Measurements from ENCODE around the gene BTG4. TPM values are rescaled to one million over a fixed set of nuclear protein-coding genes. Genes with fewer than 3 reads are reported as not detected.

The BTG4 gene
- total RNA-seq, 1 donor from 2014 or later = not detected

DNA sequence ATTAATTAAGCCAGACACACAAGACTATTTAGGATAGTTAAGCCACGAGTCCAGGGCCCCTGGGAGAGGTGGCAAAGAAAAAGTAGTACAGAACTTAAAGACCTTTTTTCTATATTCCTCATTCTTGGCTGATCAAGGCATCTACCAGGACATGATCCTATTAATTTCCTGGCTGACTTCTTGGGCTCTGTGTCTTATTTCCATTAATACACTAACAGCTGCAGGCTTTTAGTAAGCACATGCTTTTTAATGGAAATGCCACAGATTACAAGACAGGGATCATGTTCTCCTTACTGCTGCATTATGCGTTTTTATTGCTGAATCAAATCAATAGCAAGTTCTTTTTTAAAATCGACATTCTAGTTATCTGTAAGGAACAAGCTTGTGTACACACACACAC is 35.2 kb downstream of the BTG4 start:
- peaks cover 5% of the 10 kb centered on the region for H3K9me3 Mint-ChIP-seq
- H3K27ac Mint-ChIP-seq (ENCODE audit: unreplicated experiment) = no peak overlapping the region
- TF ChIP-seq, protein P1, sequence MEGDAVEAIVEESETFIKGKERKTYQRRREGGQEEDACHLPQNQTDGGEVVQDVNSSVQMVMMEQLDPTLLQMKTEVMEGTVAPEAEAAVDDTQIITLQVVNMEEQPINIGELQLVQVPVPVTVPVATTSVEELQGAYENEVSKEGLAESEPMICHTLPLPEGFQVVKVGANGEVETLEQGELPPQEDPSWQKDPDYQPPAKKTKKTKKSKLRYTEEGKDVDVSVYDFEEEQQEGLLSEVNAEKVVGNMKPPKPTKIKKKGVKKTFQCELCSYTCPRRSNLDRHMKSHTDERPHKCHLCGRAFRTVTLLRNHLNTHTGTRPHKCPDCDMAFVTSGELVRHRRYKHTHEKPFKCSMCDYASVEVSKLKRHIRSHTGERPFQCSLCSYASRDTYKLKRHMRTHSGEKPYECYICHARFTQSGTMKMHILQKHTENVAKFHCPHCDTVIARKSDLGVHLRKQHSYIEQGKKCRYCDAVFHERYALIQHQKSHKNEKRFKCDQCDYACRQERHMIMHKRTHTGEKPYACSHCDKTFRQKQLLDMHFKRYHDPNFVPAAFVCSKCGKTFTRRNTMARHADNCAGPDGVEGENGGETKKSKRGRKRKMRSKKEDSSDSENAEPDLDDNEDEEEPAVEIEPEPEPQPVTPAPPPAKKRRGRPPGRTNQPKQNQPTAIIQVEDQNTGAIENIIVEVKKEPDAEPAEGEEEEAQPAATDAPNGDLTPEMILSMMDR (conservative IDR thresholded peaks at IDR 0.05) = no peak
- peaks cover 2% of the 10 kb centered on the region for H3K36me3 Mint-ChIP-seq (ENCODE audit: low read depth)
- DNase-seq (ENCODE audit: low read depth, low spot score) = no peak
- no peak overlapping the region for H3K4me3 Mint-ChIP-seq
- no peaks in the 10 kb centered on the region for H3K4me1 Mint-ChIP-seq
- no peaks in the 10 kb centered on the region for H3K27me3 Mint-ChIP-seq (ENCODE audit: low read depth)

DNA sequence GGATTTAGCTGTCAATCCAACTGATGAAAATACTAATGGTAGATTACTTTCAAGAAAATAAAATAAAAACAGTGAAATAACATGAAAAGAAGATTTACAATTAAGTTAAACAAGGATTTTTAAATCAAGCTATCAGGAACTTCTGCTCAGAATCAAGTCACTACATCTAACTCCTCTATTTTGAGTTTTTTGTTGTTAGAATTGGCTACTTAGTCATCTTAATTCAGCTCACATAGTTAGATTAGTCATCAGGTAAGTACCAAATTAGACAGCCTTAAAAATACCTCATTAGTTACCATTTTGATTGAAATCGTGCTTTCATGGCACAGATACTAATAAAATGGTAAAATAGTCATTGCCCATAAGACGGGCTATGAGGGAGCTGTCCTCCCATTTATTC is 35.8 kb downstream of the BTG4 start:
- no peak for DNase-seq (ENCODE audit: low read depth, low spot score)
- TF ChIP-seq, protein P1 (conservative IDR thresholded peaks at IDR 0.05) = no peak
- Mint-ChIP-seq H3K27ac (ENCODE audit: unreplicated experiment) (no peak overlapping the region), H3K4me3 (no peak overlapping the region), H3K9me3 (peaks cover 5% of the 10 kb centered on the region), H3K36me3 (ENCODE audit: low read depth) (peaks cover 2% of the 10 kb centered on the region), H3K27me3 (ENCODE audit: low read depth) (no peaks in the 10 kb centered on the region), H3K4me1 (no peaks in the 10 kb centered on the region)

DNA sequence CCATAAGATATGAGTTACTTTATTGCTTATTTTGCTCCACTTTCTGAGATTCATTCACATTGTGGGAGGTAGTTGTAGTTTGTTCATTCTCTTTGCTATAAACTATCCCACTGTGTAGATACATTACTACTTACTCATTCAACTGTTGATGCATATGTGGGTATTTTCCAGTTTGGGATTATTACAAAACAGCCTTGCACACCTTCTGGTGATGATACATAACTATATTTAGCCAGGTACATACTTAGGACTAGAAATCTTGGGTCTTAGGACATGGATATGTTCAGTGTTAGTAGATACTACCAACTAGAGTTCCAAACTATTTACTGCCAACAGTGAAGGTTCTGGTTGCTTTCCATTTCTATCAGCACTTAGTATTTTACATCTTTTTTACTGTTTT is 37.8 kb downstream of the BTG4 start:
- H3K27ac Mint-ChIP-seq (ENCODE audit: unreplicated experiment) = no peak overlapping the region
- no peaks in the 10 kb centered on the region for H3K27me3 Mint-ChIP-seq (ENCODE audit: low read depth)
- no peaks in the 10 kb centered on the region for H3K4me1 Mint-ChIP-seq

DNA sequence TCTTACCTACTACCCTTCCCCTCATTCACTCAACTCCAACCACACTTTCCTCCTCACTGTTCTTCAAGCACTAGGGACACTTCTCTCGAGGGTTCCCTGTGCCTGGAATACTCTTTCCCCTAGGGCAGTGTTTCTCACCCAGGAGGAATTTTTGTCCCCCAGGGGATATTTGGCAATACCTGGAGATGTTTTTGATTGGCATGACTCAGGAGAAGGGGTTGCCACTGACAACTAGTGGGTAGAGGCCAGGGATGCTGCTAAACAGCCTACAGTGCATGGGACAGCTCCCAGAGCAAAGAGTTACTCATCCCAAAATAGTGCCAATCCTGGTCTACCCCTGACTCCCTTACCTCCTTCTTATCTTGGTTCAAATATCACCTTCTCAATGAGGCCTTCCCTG is 40.0 kb downstream of the BTG4 start:
- TF ChIP-seq, protein P1 (conservative IDR thresholded peaks at IDR 0.05) = no peak
- Mint-ChIP-seq H3K27ac (ENCODE audit: unreplicated experiment) (no peak overlapping the region), H3K9me3 (peaks cover 5% of the 10 kb centered on the region)

More for the DNA sequence above, 37.8 kb downstream of the BTG4 start:
- DNase-seq (ENCODE audit: low read depth, low spot score) = no peak
- Mint-ChIP-seq H3K9me3 (peaks cover 5% of the 10 kb centered on the region), H3K4me3 (no peak overlapping the region), H3K36me3 (ENCODE audit: low read depth) (no peaks in the 10 kb centered on the region)
- TF ChIP-seq, protein P1 (conservative IDR thresholded peaks at IDR 0.05) = no peak

DNA sequence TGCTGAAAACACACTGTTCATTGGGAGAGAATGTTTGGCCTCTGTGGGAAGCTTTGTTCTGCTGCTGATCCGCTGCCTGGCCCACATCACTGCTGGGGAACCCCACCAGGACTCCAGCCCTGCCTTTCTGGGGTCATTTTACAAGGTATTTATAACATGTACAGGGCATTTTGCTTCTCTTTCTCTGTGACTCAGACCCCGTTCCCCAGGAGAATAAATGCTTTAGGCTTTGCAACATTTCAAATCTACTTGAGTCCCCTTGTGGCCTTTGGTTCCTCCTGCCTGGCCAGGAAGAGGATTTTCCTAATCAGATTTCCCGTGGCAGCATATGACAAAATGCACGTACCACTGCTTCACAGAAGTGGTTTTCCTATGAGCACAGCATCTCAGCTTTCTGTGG is 43.0 kb downstream of the BTG4 start:
- Mint-ChIP-seq H3K9me3 (peaks cover 5% of the 10 kb centered on the region), H3K27ac (ENCODE audit: unreplicated experiment) (no peak overlapping the region), H3K36me3 (ENCODE audit: low read depth) (no peaks in the 10 kb centered on the region), H3K4me3 (no peak overlapping the region), H3K4me1 (no peaks in the 10 kb centered on the region), H3K27me3 (ENCODE audit: low read depth) (peaks cover 2% of the 10 kb centered on the region)
- TF ChIP-seq, protein P1 (conservative IDR thresholded peaks at IDR 0.05) = no peak
- no peak for DNase-seq (ENCODE audit: low read depth, low spot score)

More for the DNA sequence above, 40.0 kb downstream of the BTG4 start:
- no peaks in the 10 kb centered on the region for H3K4me1 Mint-ChIP-seq
- no peaks in the 10 kb centered on the region for H3K36me3 Mint-ChIP-seq (ENCODE audit: low read depth)
- no peak for DNase-seq (ENCODE audit: low read depth, low spot score)
- H3K4me3 Mint-ChIP-seq = no peak overlapping the region
- peaks cover 2% of the 10 kb centered on the region for H3K27me3 Mint-ChIP-seq (ENCODE audit: low read depth)

DNA sequence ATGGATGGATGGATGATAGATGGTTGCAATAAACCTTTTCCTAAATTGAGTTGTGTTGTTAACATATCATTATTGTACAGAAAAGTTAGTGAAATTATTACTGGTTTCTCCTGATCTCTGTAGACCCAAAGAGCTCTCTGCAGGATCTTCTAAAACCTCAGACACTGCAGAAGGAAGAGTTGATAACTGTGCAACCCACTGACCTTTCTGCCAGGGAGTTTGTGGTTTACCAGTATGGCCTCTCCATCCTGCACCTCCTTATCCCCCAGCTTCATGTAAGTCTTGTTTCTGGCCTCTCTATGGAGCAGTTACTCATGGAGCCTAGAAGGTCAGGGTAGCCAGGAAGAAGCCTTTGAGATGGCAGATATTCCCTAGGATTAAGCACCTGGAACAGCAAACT is 45.6 kb downstream of the BTG4 start:
- no peaks in the 10 kb centered on the region for H3K36me3 Mint-ChIP-seq (ENCODE audit: low read depth)
- no peak for DNase-seq (ENCODE audit: low read depth, low spot score)
- H3K9me3 Mint-ChIP-seq = no peaks in the 10 kb centered on the region
- no peak overlapping the region for H3K4me3 Mint-ChIP-seq
- TF ChIP-seq, protein P1 (conservative IDR thresholded peaks at IDR 0.05) = no peak
- no peak overlapping the region for H3K27ac Mint-ChIP-seq (ENCODE audit: unreplicated experiment)
- H3K4me1 Mint-ChIP-seq = no peaks in the 10 kb centered on the region
- peaks cover 2% of the 10 kb centered on the region for H3K27me3 Mint-ChIP-seq (ENCODE audit: low read depth)
